K562 (cell line): ENCODE results near the gene POMT2. TPM values are rescaled to one million over a fixed set of nuclear protein-coding genes. Genes with fewer than 3 reads are reported as not detected.

Source experiments
- ATAC-seq: fragments of 200-7000 bp; cut with Tn5 transposase; 3 replicates; pipeline ENCODE4 v1.9.1; 2020; ENCODE audit warnings: moderate library complexity
- BruUV-seq: library from RNA; stranded (reverse); fragments of 400-500 nt; replicated peaks from 2 replicates; lab custom pipeline; 2021; lab: Mats Ljungman, UMichigan
- CTCF ChIA-PET: fragments of 300-600 bp; formaldehyde crosslinking; extraction: SDS; loops from one replicate; lab custom pipeline; 2021; ENCODE audit warnings: low intra/inter-chr PET ratio; lab: Yijun Ruan, JAX
- POLR2A ChIA-PET: fragments of 300-600, 350-650 bp; sonication (Branson Sonifier 250); formaldehyde crosslinking; extraction: SDS; loops from one replicate; lab custom pipeline; 2021; ENCODE audit warnings: antibody characterized with exemption, inconsistent platforms; lab: Yijun Ruan, JAX
- DNase-seq, 4 experiments: peaks; one replicate each; pipeline versions ENCODE4 v3.0.0 to v3.0.0-alpha.2; 2011 to 2018; ENCODE audit warnings: low spot score in 3 of 4, mixed read lengths in 3 of 4; ENCODE audit errors: extremely low read depth in 1 of 4
- FAIRE-seq: peaks from 2 replicates; lab custom pipeline; 2011; peaks lifted over from hg19 to GRCh38; lab: Jason Lieb, UNC
- H2AFZ ChIP-seq: 2 replicates; pipeline ENCODE4 v1.6.0; 2011; ENCODE audit warnings: low read depth, low read length, control low read depth, inconsistent platforms
- H3K27ac ChIP-seq: fragments of 200-600 bp; 3 replicates; pipeline ENCODE4 v1.8.0; 2011; ENCODE audit warnings: low read depth, mild to moderate bottlenecking, control low read depth, inconsistent platforms, low read length, moderate library complexity, mixed read lengths; ENCODE audit errors: extremely low read depth
- H3K27me3 ChIP-seq, 2 experiments: fragments of 300-600 bp in 1 of 2; 2 replicates in 1 of 2; 3 replicates in 1 of 2; pipeline versions ENCODE4 v1.6.0 to v1.8.0; 2011; ENCODE audit warnings: inconsistent platforms in 2 of 2, low read length in 2 of 2, mild to moderate bottlenecking in 1 of 2, mixed read lengths in 1 of 2, moderate library complexity in 1 of 2; ENCODE audit not compliant: control insufficient read depth in 2 of 2, insufficient read depth in 2 of 2
- H3K36me3 ChIP-seq: fragments of 300-600 bp; 3 replicates; pipeline ENCODE4 v1.8.0; 2011; ENCODE audit warnings: mild to moderate bottlenecking, low read length, inconsistent platforms; ENCODE audit not compliant: control insufficient read depth, insufficient read depth
- H3K4me1 ChIP-seq, 2 experiments: fragments of 200-600 bp in 1 of 2; replicated peaks in 1 of 2; 2 replicates in 1 of 2; 3 replicates in 1 of 2; pipeline versions ENCODE4 v1.5.1 to v1.8.0; 2011; ENCODE audit warnings: inconsistent platforms in 2 of 2, low read length in 2 of 2, mild to moderate bottlenecking in 1 of 2, mixed read lengths in 1 of 2, moderate library complexity in 1 of 2; ENCODE audit not compliant: control insufficient read depth in 2 of 2, insufficient read depth in 2 of 2
- H3K4me2 ChIP-seq: 2 replicates; pipeline ENCODE4 v1.6.1; 2011; ENCODE audit warnings: low read length, control low read depth, inconsistent platforms, mixed read lengths; ENCODE audit not compliant: insufficient read depth
- H3K4me3 ChIP-seq: fragments of 200-600 bp; sonication (generic), shearing (Covaris generic); 2 replicates; pipeline ENCODE4 v1.5.1; 2016; ENCODE audit warnings: control low read depth, inconsistent platforms
- H3K79me2 ChIP-seq: fragments of 200-600 bp; 3 replicates; pipeline ENCODE4 v1.8.0; 2011; ENCODE audit warnings: low read length, inconsistent platforms; ENCODE audit not compliant: control insufficient read depth, insufficient read depth
- H3K9ac ChIP-seq, 2 experiments: 2 replicates each; pipeline versions ENCODE4 v1.6.0 to v1.6.1; 2011; ENCODE audit warnings: low read depth in 2 of 2, low read length in 2 of 2, control low read depth in 1 of 2, inconsistent platforms in 1 of 2, mild to moderate bottlenecking in 1 of 2, mixed read lengths in 1 of 2; ENCODE audit not compliant: insufficient read depth in 1 of 2
- H3K9me1 ChIP-seq: one replicate; pipeline ENCODE4 v1.6.0; 2011; ENCODE audit warnings: inconsistent platforms, mild to moderate bottlenecking, low read length, moderate library complexity; ENCODE audit not compliant: control insufficient read depth, insufficient read depth
- H3K9me3 ChIP-seq: replicated peaks from 2 replicates; pipeline ENCODE4 v1.5.1; 2011; ENCODE audit warnings: low read depth, low read length, inconsistent platforms; ENCODE audit not compliant: control insufficient read depth, insufficient read depth
- H4K20me1 ChIP-seq: replicated peaks from 2 replicates; pipeline ENCODE4 v1.6.1; 2011; ENCODE audit warnings: low read length, inconsistent platforms, mixed read lengths; ENCODE audit not compliant: control insufficient read depth, insufficient read depth
- ETS2 ChIP-seq: IDR thresholded peaks from 2 replicates; pipeline ENCODE4 v1.6.1; 2016; ENCODE audit warnings: borderline replicate concordance, missing genetic modification characterization, mild to moderate bottlenecking, moderate library complexity, missing compliant biosample characterization; ENCODE audit not compliant: poor library complexity, severe bottlenecking
- GABPB1 ChIP-seq: sonication (generic); formaldehyde crosslinking; IDR thresholded peaks from 2 replicates; pipeline ENCODE4 v1.8.0; 2022; ENCODE audit warnings: mild to moderate bottlenecking, missing genetic modification reagents
- KLF6 ChIP-seq: fragments of 250-450 bp; sonication (Bioruptor Pico); IDR thresholded peaks from 2 replicates; pipeline ENCODE4 v1.4.0; 2020; ENCODE audit warnings: mild to moderate bottlenecking, moderate library complexity, borderline replicate concordance
- MAZ ChIP-seq, 2 experiments: fragments of 450-650 bp in 1 of 2; sonication (generic) in 1 of 2; formaldehyde crosslinking; IDR thresholded peaks in 1 of 2; conservative IDR thresholded peaks in 1 of 2; 2 replicates each; pipeline versions ENCODE4 v1.4.0 to v1.5.0; 2020; ENCODE audit warnings: mild to moderate bottlenecking in 1 of 2, missing genetic modification reagents in 1 of 2
- MGA ChIP-seq: fragments of 450-650 bp; IDR thresholded peaks from 2 replicates; pipeline ENCODE4 v1.6.1; 2016; ENCODE audit warnings: mild to moderate bottlenecking, moderate library complexity
- TEAD4 ChIP-seq, 2 experiments: sonication (generic) in 1 of 2; formaldehyde crosslinking in 1 of 2; IDR thresholded peaks; 2 replicates each; pipeline versions ENCODE4 v1.6.1 to v1.8.0; 2012 to 2022; ENCODE audit warnings: borderline replicate concordance in 1 of 2, inconsistent platforms in 1 of 2, low read length in 1 of 2, mild to moderate bottlenecking in 1 of 2, missing genetic modification reagents in 1 of 2
- ZNF316 ChIP-seq: fragments of 450-650 bp; IDR thresholded peaks from 2 replicates; pipeline ENCODE4 v1.6.1; 2016
- ZNF668 ChIP-seq: fragments of 250-450 bp; sonication (Bioruptor Pico); IDR thresholded peaks from 2 replicates; pipeline ENCODE4 v1.8.0; 2022; ENCODE audit warnings: mild to moderate bottlenecking, inconsistent platforms
- ZNF77 ChIP-seq: fragments of 250-450 bp; sonication (Bioruptor Pico); IDR thresholded peaks from 2 replicates; pipeline ENCODE4 v1.5.0; 2020
- WGBS: fragments of 100-300 bp; shearing (Covaris generic); methylation state at CpG from one replicate; pipeline ENCODE4 v1.1.6; 2016; ENCODE audit warnings: low coverage, mixed read lengths; ENCODE audit not compliant: insufficient coverage; ENCODE audit errors: missing lambda C conversion rate; 5-methylcytosine and 5-hydroxymethylcytosine counted together
- in situ Hi-C: fragments of 300-500 bp; cut with MboI; formaldehyde crosslinking; loops from 4 replicates; pipeline ENCODE4 v1.15.0; 2018; ENCODE audit warnings: inconsistent platforms, mixed read lengths
- intact Hi-C: fragments of 100-400 bp; cut with micrococcal nuclease; formaldehyde crosslinking; loops from 2 replicates; pipeline ENCODE4 v1.14.2; 2022
- polyA plus RNA-seq, 8 experiments: library from polyadenylated mRNA; depleted of rRNA in 4 of 8; stranded (reverse) in 5 of 8; unstranded in 3 of 8; fragments of >200 nt; fragmentation: Nextera tagmentation in 2 of 8; fragmentation: Illumina TruSeq in 1 of 8; extraction: Ambion mirVana in 2 of 8; extraction: Trizol in 1 of 8; gene quantifications; 2 replicates each; pipeline versions ENCODE4 v1.2.1 to v1.2.3, GENCODE V29; 2011 to 2014; ENCODE audit warnings: inconsistent platforms in 1 of 8, missing spikeins in 1 of 8
- total RNA-seq, 7 experiments: library from RNA; depleted of rRNA in 6 of 7; stranded (reverse); fragments of >200 nt in 6 of 7; fragmentation: Illumina TruSeq in 2 of 7; extraction: Trizol in 2 of 7; gene quantifications; 2 replicates each; pipeline versions ENCODE4 v1.2.1 to v1.2.3, GENCODE V29; 2011 to 2021; ENCODE audit warnings: low replicate concordance in 1 of 7

The POMT2 gene
- total and polyA plus RNA-seq, 9 of the 15 experiments (the other 6 are each of a cell fraction or from before 2014, with no cell fraction given) = 0.39 to 16.6 (median 7.8) TPM

GRCh38 chr14:77335576-77335975 is 14.9 kb upstream of the POMT2 start:
- FAIRE-seq (no peak), ATAC-seq (no peak), DNase-seq (no peak)
- peaks cover 10% of the 10 kb centered on the region; the same call in 2 of the 3 replicates for H3K36me3 ChIP-seq
- H3K4me2 ChIP-seq = no peak overlapping the region
- no TSS peak for BruUV-seq
- no peaks in the 10 kb centered on the region for H3K79me2 ChIP-seq
- no peak overlapping the region for H2AFZ ChIP-seq
- WGBS = 90% methylated on average over 3 of the region's 3 CpGs
- no peak overlapping the region for H3K9ac ChIP-seq
- ChIA-PET POLR2A (interaction anchor here (0.9 kb wide), 1 partner anchor 122 kb away, joined by 3 read pairs; the partner anchor contains the start of gene VIPAS39), CTCF (no interaction called here)
- no peaks in the 10 kb centered on the region for H3K9me1 ChIP-seq
- H3K9me3 ChIP-seq = no peaks in the 10 kb centered on the region
- H4K20me1 ChIP-seq = no peaks in the 10 kb centered on the region
- intact Hi-C loops (no loop called here), in situ Hi-C loops (no loop called here)
- H3K4me1 ChIP-seq = peaks cover 0 to 7% of the 10 kb centered on the region in 2 experiments; a peak in 3 of 5 replicates
- H3K4me3 ChIP-seq = no peak overlapping the region
- no peaks in the 10 kb centered on the region for H3K27me3 ChIP-seq
- no peak overlapping the region for H3K27ac ChIP-seq
- no peak for TF ChIP-seq KLF6 (CRISPR knock-in tag)
- TF ChIP-seq ZNF668 (CRISPR knock-in tag) = no peak
- no peak for TF ChIP-seq GABPB1 (CRISPR knock-in tag)
- no peak for TF ChIP-seq MGA
- TF ChIP-seq TEAD4 (IDR thresholded peaks at IDR 0.05; ENCODE audit: low read length) = no peak
- TF ChIP-seq TEAD4 (CRISPR knock-in tag; IDR thresholded peaks at IDR 0.05; ENCODE audit: borderline replicate concordance) = no peak
- TF ChIP-seq ETS2 = no peak
- no peak for TF ChIP-seq ZNF77 (CRISPR knock-in tag)
- TF ChIP-seq ZNF316 = no peak
- TF ChIP-seq MAZ (CRISPR knock-in tag; conservative IDR thresholded peaks at IDR 0.05 in 1 of 2, IDR thresholded peaks at IDR 0.05 in 1 of 2) = no peak
